ENCODE data around the gene ZNF605. TPM values are rescaled to one million over a fixed set of nuclear protein-coding genes. Genes with fewer than 3 reads are reported as not detected.

ZNF605 gene
- total and polyA plus RNA-seq, 7 donors, result 0.92 to 15.5 (median 6.2) TPM

- 99 to 100% methylated on average over 2 of the region's 2 CpGs for WGBS, 2 donors
- Histone ChIP-seq H3K27me3 (no peaks in the 10 kb centered on the region), H3K36me3 (peaks cover 0 to 18% (median 6%) of the 10 kb centered on the region in 4 donors), H3K9me3 (peaks cover 0 to 35% (median 3%) of the 10 kb centered on the region in 4 donors), H3K4me1 (peaks cover 0 to 20% (median 19%) of the 10 kb centered on the region in 4 donors), H3K27ac (no peak overlapping the region), H3K4me3 (no peak overlapping the region)
- TF ChIP-seq, protein P1, sequence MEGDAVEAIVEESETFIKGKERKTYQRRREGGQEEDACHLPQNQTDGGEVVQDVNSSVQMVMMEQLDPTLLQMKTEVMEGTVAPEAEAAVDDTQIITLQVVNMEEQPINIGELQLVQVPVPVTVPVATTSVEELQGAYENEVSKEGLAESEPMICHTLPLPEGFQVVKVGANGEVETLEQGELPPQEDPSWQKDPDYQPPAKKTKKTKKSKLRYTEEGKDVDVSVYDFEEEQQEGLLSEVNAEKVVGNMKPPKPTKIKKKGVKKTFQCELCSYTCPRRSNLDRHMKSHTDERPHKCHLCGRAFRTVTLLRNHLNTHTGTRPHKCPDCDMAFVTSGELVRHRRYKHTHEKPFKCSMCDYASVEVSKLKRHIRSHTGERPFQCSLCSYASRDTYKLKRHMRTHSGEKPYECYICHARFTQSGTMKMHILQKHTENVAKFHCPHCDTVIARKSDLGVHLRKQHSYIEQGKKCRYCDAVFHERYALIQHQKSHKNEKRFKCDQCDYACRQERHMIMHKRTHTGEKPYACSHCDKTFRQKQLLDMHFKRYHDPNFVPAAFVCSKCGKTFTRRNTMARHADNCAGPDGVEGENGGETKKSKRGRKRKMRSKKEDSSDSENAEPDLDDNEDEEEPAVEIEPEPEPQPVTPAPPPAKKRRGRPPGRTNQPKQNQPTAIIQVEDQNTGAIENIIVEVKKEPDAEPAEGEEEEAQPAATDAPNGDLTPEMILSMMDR (IDR thresholded peaks at IDR 0.05), result no peak
- no peak for TF ChIP-seq POLR2A (IDR thresholded peaks at IDR 0.05)
- no peak for TF ChIP-seq POLR2AphosphoS5 (IDR thresholded peaks at IDR 0.05)
- no peak for TF ChIP-seq EP300 (IDR thresholded peaks at IDR 0.05)
- no peak for DNase-seq
- intact Hi-C loops (cut with DNase I), result no loop called here
Measured at GRCh38 chr12:132953163-132953425, 3.0 kb downstream of the ZNF605 start.

GRCh38 chr12:132952371-132953162, 3.5 kb downstream of the ZNF605 start:
- intact Hi-C loops (cut with DNase I), result no loop called here
- WGBS, 2 donors, result 97 to 98% methylated on average over 18 of the region's 18 CpGs
- TF ChIP-seq, protein P1 (IDR thresholded peaks at IDR 0.05), result no peak
- Histone ChIP-seq H3K27me3 (no peaks in the 10 kb centered on the region), H3K9me3 (peaks cover 0 to 39% (median 3%) of the 10 kb centered on the region in 4 donors), H3K27ac (no peak overlapping the region), H3K4me1 (peaks cover 0 to 20% (median 18%) of the 10 kb centered on the region in 4 donors), H3K4me3 (no peak overlapping the region), H3K36me3 (peaks cover 0 to 24% (median 9%) of the 10 kb centered on the region in 4 donors)
- DNase-seq, result no peak

DNA sequence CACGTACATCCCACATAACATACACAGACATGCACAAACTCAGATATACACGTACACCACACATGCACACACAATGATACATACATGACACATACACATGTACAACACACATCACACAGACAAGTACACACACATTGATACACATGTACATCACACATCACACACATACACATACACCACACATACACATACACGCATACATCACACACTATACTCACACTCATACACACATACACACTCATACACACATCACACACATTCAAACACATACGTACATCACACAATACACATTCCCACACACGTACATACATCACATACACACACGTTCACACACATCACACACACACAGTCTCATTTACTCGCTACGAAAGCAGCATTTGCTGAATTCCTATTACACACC, 4.5 kb downstream of the ZNF605 start:
- no peak overlapping the region for H3K27ac ChIP-seq
- 97% methylated on average over 8 of the region's 8 CpGs for WGBS, 2 donors
- H3K27me3 ChIP-seq, result no peaks in the 10 kb centered on the region
- no peak for TF ChIP-seq POLR2AphosphoS5 (IDR thresholded peaks at IDR 0.05)
- TF ChIP-seq POLR2A (IDR thresholded peaks at IDR 0.05), result no peak
- TF ChIP-seq, protein P1 (IDR thresholded peaks at IDR 0.05), result no peak
- TF ChIP-seq EP300 (IDR thresholded peaks at IDR 0.05), result no peak
- H3K9me3 ChIP-seq, result peaks cover 0 to 44% (median 3%) of the 10 kb centered on the region in 4 donors
- intact Hi-C loops (cut with DNase I), result no loop called here
- no peak for DNase-seq
- peaks cover 0 to 11% (median 10%) of the 10 kb centered on the region in 4 donors for H3K4me1 ChIP-seq
- no peak overlapping the region for H3K4me3 ChIP-seq
- H3K36me3 ChIP-seq, result peaks cover 0 to 31% (median 11%) of the 10 kb centered on the region in 4 donors

DNA sequence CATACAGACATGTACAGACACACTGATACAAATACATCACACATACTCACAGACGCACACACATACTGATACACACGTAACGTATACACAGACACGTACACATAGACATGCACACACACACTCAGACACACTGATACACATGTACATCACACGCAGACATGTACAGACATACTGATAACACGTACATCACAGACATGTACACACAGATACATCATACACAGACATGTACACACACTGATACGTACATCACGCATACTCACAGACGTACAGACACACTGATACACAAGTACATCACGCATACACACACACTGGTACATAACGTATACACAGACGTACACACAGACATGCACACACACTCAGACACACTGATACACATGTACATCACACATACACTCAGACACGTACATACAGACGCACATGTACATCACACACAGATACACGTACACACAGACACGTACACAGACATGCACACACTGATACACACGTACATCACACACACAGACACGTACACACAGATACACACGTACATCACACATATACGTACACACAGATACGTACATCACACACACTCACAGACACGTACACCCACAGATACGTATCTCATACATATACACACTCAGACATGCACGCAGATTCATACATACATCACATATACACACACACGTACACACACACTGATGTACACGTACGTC, 5.1 kb downstream of the ZNF605 start:
- H3K9me3 ChIP-seq, result peaks cover 0 to 46% (median 4%) of the 10 kb centered on the region in 4 donors

More for the DNA sequence above, 5.1 kb downstream of the ZNF605 start:
- no peaks in the 10 kb centered on the region for H3K27me3 ChIP-seq
- 95 to 99% methylated on average over 27 of the region's 27 CpGs for WGBS, 2 donors
- H3K36me3 ChIP-seq, result peaks cover 0 to 37% (median 11%) of the 10 kb centered on the region in 4 donors
- H3K4me3 ChIP-seq, result no peak overlapping the region
- no peak for DNase-seq
- intact Hi-C loops (cut with DNase I), result no loop called here
- peaks cover 0 to 11% (median 10%) of the 10 kb centered on the region in 4 donors for H3K4me1 ChIP-seq
- TF ChIP-seq, protein P1 (IDR thresholded peaks at IDR 0.05), result no peak
- no peak for TF ChIP-seq POLR2AphosphoS5 (IDR thresholded peaks at IDR 0.05)
- no peak for TF ChIP-seq POLR2A (IDR thresholded peaks at IDR 0.05)
- TF ChIP-seq EP300 (IDR thresholded peaks at IDR 0.05), result no peak
- no peak overlapping the region for H3K27ac ChIP-seq
